Spleen (tissue), 11 donors: ENCODE results near the gene SPTBN1. TPM values are rescaled to one million over a fixed set of nuclear protein-coding genes. Genes with fewer than 3 reads are reported as not detected.
A peak's percentile ranks its signal among the peaks of the same experiment; 100 is the strongest.
"Not testable (repeated sequence)": the region's sequence is repeated elsewhere in the genome, so short reads cannot be mapped to it uniquely, and the experiment has no call there.

Experiments used
- DNase-seq: peaks from one replicate; pipeline ENCODE4 v3.0.0-alpha.2; 2020
- H3K27ac ChIP-seq, 8 donors: fragments of 200-600 bp; sonication (generic) in 7 of 8; 1 replicate in 4 of 8; 2 replicates in 4 of 8; pipeline versions ENCODE4 v1.5.0 to v1.8.0; 2016 to 2021; ENCODE audit warnings: inconsistent platforms in 4 of 8, mild to moderate bottlenecking in 4 of 8, moderate library complexity in 1 of 8
- H3K27me3 ChIP-seq, 7 donors: fragments of 200-600 bp; sonication (generic) in 6 of 7; replicated peaks in 1 of 7; 1 replicate in 4 of 7; 2 replicates in 3 of 7; pipeline versions ENCODE4 v1.5.0 to v1.8.0; 2016 to 2021; ENCODE audit warnings: inconsistent platforms in 3 of 7, mild to moderate bottlenecking in 1 of 7
- H3K36me3 ChIP-seq, 6 donors: fragments of 200-600 bp; sonication (generic) in 5 of 6; 1 replicate in 4 of 6; 2 replicates in 2 of 6; pipeline versions ENCODE4 v1.5.0 to v1.8.0; 2016 to 2021; ENCODE audit warnings: inconsistent platforms in 2 of 6
- H3K4me1 ChIP-seq, 6 donors: fragments of 200-600 bp; sonication (generic) in 5 of 6; 1 replicate in 3 of 6; 2 replicates in 3 of 6; pipeline versions ENCODE4 v1.5.0 to v1.8.0; 2016 to 2021; ENCODE audit warnings: inconsistent platforms in 3 of 6
- H3K4me3 ChIP-seq, 8 donors: fragments of 200-600 bp; sonication (generic) in 7 of 8; 1 replicate in 4 of 8; 2 replicates in 4 of 8; pipeline versions ENCODE4 v1.5.0 to v1.8.0; 2016 to 2021; ENCODE audit warnings: inconsistent platforms in 4 of 8, mild to moderate bottlenecking in 4 of 8, moderate library complexity in 2 of 8
- H3K9me3 ChIP-seq, 8 donors: fragments of 200-600 bp; sonication (generic) in 7 of 8; 1 replicate in 4 of 8; 2 replicates in 4 of 8; pipeline versions ENCODE4 v1.5.0 to v1.8.0; 2016 to 2021; ENCODE audit warnings: inconsistent platforms in 4 of 8
- CTCF ChIP-seq, 11 experiments: fragments of 200-600 bp in 7 of 11; fragments of 450-650 bp in 4 of 11; sonication (generic) in 4 of 11; IDR thresholded peaks in 8 of 11; conservative IDR thresholded peaks in 3 of 11; 1 replicate in 7 of 11; 2 replicates in 4 of 11; pipeline versions ENCODE4 v1.4.0 to v1.8.0; 2016 to 2021; ENCODE audit warnings: antibody characterized with exemption in 11 of 11, inconsistent platforms in 4 of 11, mild to moderate bottlenecking in 1 of 11
- POLR2A ChIP-seq, 3 donors: fragments of 450-650 bp; IDR thresholded peaks; one replicate each; pipeline ENCODE4 v1.5.1; 2017; ENCODE audit warnings: antibody characterized with exemption in 3 of 3, mild to moderate bottlenecking in 1 of 3
- POLR2AphosphoS5 ChIP-seq, 3 donors: sonication (generic); formaldehyde crosslinking; IDR thresholded peaks; one replicate each; pipeline ENCODE4 v1.5.1; 2017; ENCODE audit warnings: antibody characterized with exemption in 3 of 3
- WGBS, 5 donors: extraction: QIAGEN DNeasy Blood & Tissue Kit in 3 of 5; methylation state at CpG; one replicate each; pipeline versions ENCODE4 v1.1.5 to v1.1.7; 2013 to 2018; 5-methylcytosine and 5-hydroxymethylcytosine counted together
- intact Hi-C: fragments of 100-400 bp; cut with DNase I; formaldehyde crosslinking; loops from one replicate; pipeline ENCODE4 v1.15.0; 2023; ENCODE audit warnings: low total_unique reads
- polyA plus RNA-seq, 3 donors: library from polyadenylated mRNA; stranded (reverse); fragments of 200-250 nt; gene quantifications; one replicate each; pipeline ENCODE4 v1.2.1, GENCODE V29; 2013
- total RNA-seq, 7 donors: library from RNA; depleted of rRNA in 3 of 7; stranded (reverse); fragments of >200 nt in 3 of 7; fragmentation: NEBNext Ultra II Directional in 4 of 7; extraction: Animal tissue kit (Norgen Biotek cat#: 25700) in 4 of 7; gene quantifications; one replicate each; pipeline versions ENCODE4 v1.1.0 to v1.2.1, GENCODE V29; 2016 to 2021
- donor health status: healthy with polysubstance abuse.
- donor health status: DM: no; HTN: no; CAD: no; lungs with moderate emphysema.
- donor health status: DM: no; HTN: no; CAD: no.
- donor health status: Bipolar disorder and iron deficiency.
- donor health status: healthy.
- donor health status: DM: no; HTN: no; CAD: no.
- donor health status: DM: yes; HTN: yes; CAD: no.

The SPTBN1 gene
- total and polyA plus RNA-seq, 10 donors: 32.7 to 352 (median 269) TPM

GRCh38 chr2:54526226-54526879 lies 70.2 kb downstream of the SPTBN1 start:
- H3K4me3 ChIP-seq: no peak overlapping the region
- no peaks in the 10 kb centered on the region for H3K9me3 ChIP-seq
- intact Hi-C loops: loop anchor here (5.0 to 10.0 kb wide), 2 partner anchors 128 to 176 kb away; no protein-coding TSS in a partner anchor
- H3K4me1 ChIP-seq: peaks cover 0 to 35% (median 23%) of the 10 kb centered on the region in 6 donors
- TF ChIP-seq POLR2AphosphoS5 (IDR thresholded peaks at IDR 0.05): no peak
- no peak for TF ChIP-seq POLR2A (IDR thresholded peaks at IDR 0.05)
- no peak for TF ChIP-seq CTCF (IDR thresholded peaks at IDR 0.05 in 8 of 11, conservative IDR thresholded peaks at IDR 0.05 in 3 of 11)
- DNase-seq: no peak
- H3K27me3 ChIP-seq: no peaks in the 10 kb centered on the region
- peak overlapping the region in 1 of 8 donors; percentile 4 for H3K27ac ChIP-seq
- H3K36me3 ChIP-seq: peaks cover 0 to 36% (median 0%) of the 10 kb centered on the region in 6 donors
- WGBS, 5 donors: 86 to 90% (median 88%) methylated on average over 12 of the region's 12 CpGs

- no peak overlapping the region for H3K27ac ChIP-seq
- WGBS, 5 donors: 93 to 100% (median 96%) methylated on average over 1 of the region's 1 CpG
Measured at GRCh38 chr2:54528311-54528955, 72.3 kb downstream of the SPTBN1 start.

GRCh38 chr2:54529518-54529917 lies 73.4 kb downstream of the SPTBN1 start:
- WGBS, 5 donors: 91 to 100% (median 100%) methylated on average over 1 of the region's 1 CpG
- H3K4me1 ChIP-seq: peaks cover 0 to 30% (median 21%) of the 10 kb centered on the region in 6 donors
- H3K9me3 ChIP-seq, H3K27me3 ChIP-seq, H3K4me3 ChIP-seq, DNase-seq: not testable (repeated sequence)
- intact Hi-C loops: loop anchor here (5.0 to 10.0 kb wide), 2 partner anchors 125 to 173 kb away; no protein-coding TSS in a partner anchor
- peaks cover 0 to 36% (median 0%) of the 10 kb centered on the region in 6 donors for H3K36me3 ChIP-seq
- H3K27ac ChIP-seq: peak overlapping the region in 1 of 8 donors; percentile 54

More at GRCh38 chr2:54528311-54528955, 72.3 kb downstream of the SPTBN1 start:
- intact Hi-C loops: loop anchor here (5.0 to 10.0 kb wide), 2 partner anchors 126 to 174 kb away; no protein-coding TSS in a partner anchor
- Histone ChIP-seq H3K4me3 (no peak overlapping the region), H3K36me3 (peaks cover 0 to 36% (median 0%) of the 10 kb centered on the region in 6 donors), H3K27me3 (no peaks in the 10 kb centered on the region), H3K4me1 (peaks cover 0 to 37% (median 25%) of the 10 kb centered on the region in 6 donors), H3K9me3 (no peaks in the 10 kb centered on the region)
- TF ChIP-seq POLR2A (IDR thresholded peaks at IDR 0.05) (no peak), POLR2AphosphoS5 (IDR thresholded peaks at IDR 0.05) (no peak), CTCF (IDR thresholded peaks at IDR 0.05 in 8 of 11, conservative IDR thresholded peaks at IDR 0.05 in 3 of 11) (no peak)
- DNase-seq: no peak

- Histone ChIP-seq H3K9me3 (no peaks in the 10 kb centered on the region), H3K27me3 (no peaks in the 10 kb centered on the region), H3K27ac (peak overlapping the region in 2 of 8 donors; percentile 15 to 54), H3K4me1 (peaks cover 0 to 29% (median 20%) of the 10 kb centered on the region in 6 donors), H3K4me3 (no peak overlapping the region), H3K36me3 (peaks cover 0 to 36% (median 0%) of the 10 kb centered on the region in 6 donors)
- intact Hi-C loops: loop anchor here (5.0 to 10.0 kb wide), 2 partner anchors 125 to 172 kb away; no protein-coding TSS in a partner anchor
- 49 to 70% (median 61%) methylated on average over 2 of the region's 2 CpGs for WGBS, 5 donors
- DNase-seq: no peak
- TF ChIP-seq POLR2A (IDR thresholded peaks at IDR 0.05) (no peak), CTCF (IDR thresholded peaks at IDR 0.05 in 8 of 11, conservative IDR thresholded peaks at IDR 0.05 in 3 of 11) (no peak), POLR2AphosphoS5 (IDR thresholded peaks at IDR 0.05) (no peak)
Measured at GRCh38 chr2:54529935-54530334, 73.8 kb downstream of the SPTBN1 start.
